Hematopoietic multipotent progenitor cell treated with erythropoietin and hydrocortisone succinate and interleukin-3 and kit ligand, for 8 days (in vitro differentiated cells): ENCODE results near the gene SNCA.

Experiments used
- DNase-seq: peaks from one replicate; pipeline ENCODE4 v3.0.0-alpha.2; 2015

Gene SNCA

GRCh38 chr4:89836897-89837384 is at the start of gene SNCA:
SNCA (minus strand) TSS chr4:89837161; CDS start chr4:89835667, 1,494 bp downstream.
- peak; percentile 83 for DNase-seq

- no peak for DNase-seq
Measured at GRCh38 chr4:89879215-89879614, 42.3 kb upstream of the SNCA start.

- DNase-seq, result no peak
Measured at GRCh38 chr4:89878611-89879010, 41.6 kb upstream of the SNCA start.

GRCh38 chr4:89876548-89876947 is 39.6 kb upstream of the SNCA start:
- DNase-seq, result no peak

- no peak for DNase-seq
Measured at GRCh38 chr4:89871211-89871610, 34.2 kb upstream of the SNCA start.

GRCh38 chr4:89868999-89869589 is 32.1 kb upstream of the SNCA start:
- peak; percentile 39 for DNase-seq

GRCh38 chr4:89868276-89868675 is 31.3 kb upstream of the SNCA start:
- peak; percentile 27 for DNase-seq

GRCh38 chr4:89863533-89863932 is 26.6 kb upstream of the SNCA start:
- DNase-seq, result peak; percentile 82

- DNase-seq, result no peak
Measured at GRCh38 chr4:89860971-89861370, 24.0 kb upstream of the SNCA start.

GRCh38 chr4:89855236-89855635 is 18.3 kb upstream of the SNCA start:
- DNase-seq, result peak; percentile 38

GRCh38 chr4:89847571-89848325 is 10.8 kb upstream of the SNCA start:
- DNase-seq, result no peak

GRCh38 chr4:89839558-89839957 is 2.6 kb upstream of the SNCA start:
- no peak for DNase-seq

GRCh38 chr4:89837993-89838390 is 1.0 kb upstream of the SNCA start:
- peak; percentile 74 for DNase-seq

- DNase-seq, result peak; percentile 74
Measured at GRCh38 chr4:89837385-89837992, 528 bp upstream of the SNCA start.

- DNase-seq, result peak; percentile 91
Measured at GRCh38 chr4:89836031-89836745, 773 bp downstream of the SNCA start.

- no peak for DNase-seq
Measured at GRCh38 chr4:89835413-89835812, 1.5 kb downstream of the SNCA start.

GRCh38 chr4:89834486-89835209 is 2.3 kb downstream of the SNCA start:
- no peak for DNase-seq

- DNase-seq, result peak; percentile 56
Measured at GRCh38 chr4:89829470-89830138, 7.4 kb downstream of the SNCA start.

- peak; percentile 77 for DNase-seq
Measured at GRCh38 chr4:89823416-89823815, 13.5 kb downstream of the SNCA start.

- DNase-seq, result no peak
Measured at GRCh38 chr4:89821612-89822011, 15.3 kb downstream of the SNCA start.

GRCh38 chr4:89820010-89820409 is 17.0 kb downstream of the SNCA start:
- DNase-seq, result no peak

GRCh38 chr4:89814362-89814761 is 22.6 kb downstream of the SNCA start:
- DNase-seq, result no peak
